GM12892 (cell line): ENCODE data around the gene CCDC33.

Experiments used
- DNase-seq: peaks from one replicate; pipeline ENCODE4 v3.0.0; 2011; ENCODE audit not compliant: insufficient read length
- FAIRE-seq: peaks from 2 replicates; lab custom pipeline; 2011; peaks lifted over from hg19 to GRCh38; lab: Jason Lieb, UNC
- POLR2A ChIP-seq: IDR thresholded peaks from 2 replicates; pipeline ENCODE4 v1.6.1; 2011; ENCODE audit warnings: low read depth, low read length, control low read depth
- POLR2AphosphoS5 ChIP-seq: IDR thresholded peaks from 2 replicates; pipeline ENCODE4 v1.6.1; 2011; ENCODE audit warnings: low read depth, low read length, control low read depth
- TAF1 ChIP-seq: IDR thresholded peaks from 2 replicates; pipeline ENCODE4 v1.6.1; 2011; ENCODE audit warnings: low read depth, mild to moderate bottlenecking, control low read depth, low read length, borderline replicate concordance

Gene CCDC33

DNA sequence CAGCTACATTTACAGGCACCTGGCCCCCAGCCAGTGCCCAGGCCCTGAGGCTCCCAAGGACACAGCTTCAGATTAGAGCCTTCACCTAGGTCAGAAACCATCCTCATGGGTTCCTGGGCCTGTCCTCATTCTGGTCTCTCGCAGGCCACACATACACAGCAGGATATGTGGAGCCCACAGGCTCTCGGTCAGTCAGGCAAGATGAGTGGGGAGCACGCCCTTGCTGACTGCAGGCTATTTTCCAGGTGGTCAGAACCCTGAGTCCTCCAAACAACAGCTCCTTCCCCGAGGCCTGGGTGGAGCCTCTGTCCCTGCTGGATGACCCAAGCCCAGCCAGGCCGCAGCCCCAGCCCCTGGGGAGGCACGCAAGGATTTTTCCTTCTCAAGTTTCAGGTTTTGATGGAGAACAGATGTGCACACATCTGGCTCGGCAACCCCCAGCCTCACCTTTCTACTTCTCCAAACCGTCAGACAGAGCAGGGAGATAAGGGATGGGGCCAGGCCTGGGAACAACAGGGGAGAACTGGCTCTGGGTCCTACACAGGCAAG lies 35.2 kb upstream of the CCDC33 start:
- no peak for TF ChIP-seq POLR2AphosphoS5
- no peak for TF ChIP-seq POLR2A
- no peak for TF ChIP-seq TAF1
- no peak for DNase-seq
- FAIRE-seq, result no peak

GRCh38 chr15:74201710-74202420 lies 34.3 kb upstream of the CCDC33 start:
- no peak for TF ChIP-seq TAF1
- TF ChIP-seq POLR2AphosphoS5, result no peak
- TF ChIP-seq POLR2A, result no peak
- DNase-seq (no peak), FAIRE-seq (no peak)

DNA sequence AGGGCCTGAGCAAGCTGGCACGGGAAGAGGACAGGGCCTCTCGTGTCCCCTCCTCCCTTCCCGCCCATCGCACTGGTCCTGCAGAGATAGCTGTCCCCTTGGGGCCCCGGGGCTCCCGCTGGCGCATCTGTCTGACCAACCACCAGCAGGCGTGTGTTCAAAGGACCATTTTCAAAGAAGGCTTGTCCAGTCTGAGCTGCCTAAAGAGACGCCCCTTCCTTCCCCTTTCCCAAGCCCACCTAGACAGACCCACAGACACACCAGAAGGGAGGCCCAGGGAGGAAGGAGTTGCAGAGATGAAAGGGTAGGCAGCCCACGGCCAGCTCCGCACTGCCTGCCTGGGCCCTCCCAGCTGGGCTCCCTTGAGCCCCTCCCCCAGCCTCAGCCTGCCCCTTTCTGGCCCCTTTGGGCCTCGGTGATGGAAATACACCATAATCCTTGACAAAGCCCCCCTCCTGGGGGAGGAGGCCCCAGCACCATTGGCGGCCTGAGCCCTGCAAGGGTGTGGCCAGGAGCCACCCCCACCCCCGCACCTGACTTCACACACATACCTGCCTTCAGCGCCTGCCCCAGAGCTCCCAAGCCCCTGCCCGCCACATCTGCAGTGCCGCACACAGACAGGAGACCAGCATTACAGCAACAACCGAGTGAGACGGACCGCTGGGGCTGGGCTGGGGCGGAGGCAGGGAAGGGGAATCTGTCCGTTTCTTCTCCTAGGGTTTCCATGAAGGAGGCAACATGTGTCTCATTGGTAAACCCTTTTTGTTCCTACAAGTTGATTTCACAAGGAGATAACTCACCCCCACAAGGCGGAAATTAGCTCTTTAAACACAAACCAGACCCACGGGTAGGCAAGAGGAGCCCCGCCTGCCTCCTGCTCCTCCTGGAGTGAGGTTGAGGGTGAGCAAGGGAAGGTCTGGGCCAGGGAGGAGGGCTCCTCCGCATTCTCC lies 33.4 kb upstream of the CCDC33 start, which contains the start of gene STRA6:
Gene STRA6 (minus strand): TSS at position 336 of the 950 bp plus-strand sequence. CDS start 520 bp downstream, outside the sequence.
- DNase-seq (no peak), FAIRE-seq (no peak)

GRCh38 chr15:74203914-74204431 lies 32.2 kb upstream of the CCDC33 start:
- TF ChIP-seq TAF1 (no peak), POLR2A (no peak), POLR2AphosphoS5 (no peak)
- FAIRE-seq (no peak), DNase-seq (no peak)

More for the DNA sequence above, 33.4 kb upstream of the CCDC33 start, which contains the start of gene STRA6:
- TF ChIP-seq TAF1 (no peak), POLR2A (no peak), POLR2AphosphoS5 (no peak)

DNA sequence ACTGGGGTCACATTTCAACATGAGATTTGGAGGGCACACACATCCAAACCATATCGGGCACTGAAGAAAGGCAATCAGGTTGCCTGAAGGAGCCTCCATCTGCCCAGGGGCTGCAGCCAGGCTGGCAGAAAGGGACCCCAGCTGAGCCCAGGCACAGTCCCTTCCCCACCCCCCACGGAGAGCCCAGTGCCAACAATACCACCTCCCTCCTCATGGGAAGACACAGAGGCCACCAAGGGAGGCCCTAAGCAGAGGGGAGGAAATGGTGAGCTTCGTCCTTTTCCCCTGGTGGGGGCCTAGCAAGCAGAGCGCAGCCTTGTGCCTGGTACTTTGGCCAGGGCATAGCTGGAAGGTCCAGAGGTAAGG lies 30.6 kb upstream of the CCDC33 start:
- DNase-seq, result no peak
- TF ChIP-seq POLR2AphosphoS5, result no peak
- TF ChIP-seq TAF1, result no peak
- TF ChIP-seq POLR2A, result no peak
- no peak for FAIRE-seq

GRCh38 chr15:74206801-74207281 lies 29.3 kb upstream of the CCDC33 start:
- no peak for DNase-seq
- no peak for FAIRE-seq
- no peak for TF ChIP-seq POLR2A
- TF ChIP-seq TAF1, result no peak
- TF ChIP-seq POLR2AphosphoS5, result no peak

- TF ChIP-seq POLR2A (no peak), POLR2AphosphoS5 (no peak), TAF1 (no peak)
- FAIRE-seq, result no peak
Measured at GRCh38 chr15:74207652-74208440, 28.3 kb upstream of the CCDC33 start.

DNA sequence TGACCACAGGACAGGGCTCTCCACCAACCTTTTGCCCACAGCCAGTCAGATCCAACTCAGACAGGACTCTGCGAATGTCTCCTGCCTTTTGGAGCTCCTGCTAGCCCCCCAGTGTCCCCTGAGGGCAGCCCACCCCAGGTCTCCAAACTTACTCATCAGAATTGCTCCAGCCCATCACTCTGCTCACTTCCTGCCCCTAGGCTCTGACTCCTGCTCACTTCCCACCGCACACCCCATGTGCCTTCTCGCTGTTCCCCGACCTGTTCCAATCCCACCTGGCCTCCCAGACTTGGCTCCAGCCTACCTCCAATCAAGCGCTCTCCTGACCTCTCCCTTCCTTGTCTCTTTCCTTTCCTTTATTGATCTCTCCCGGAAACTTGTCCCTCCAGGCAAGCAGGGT lies 27.6 kb upstream of the CCDC33 start:
- FAIRE-seq, result no peak
- no peak for DNase-seq

More at GRCh38 chr15:74207652-74208440, 28.3 kb upstream of the CCDC33 start:
- no peak for DNase-seq

DNA sequence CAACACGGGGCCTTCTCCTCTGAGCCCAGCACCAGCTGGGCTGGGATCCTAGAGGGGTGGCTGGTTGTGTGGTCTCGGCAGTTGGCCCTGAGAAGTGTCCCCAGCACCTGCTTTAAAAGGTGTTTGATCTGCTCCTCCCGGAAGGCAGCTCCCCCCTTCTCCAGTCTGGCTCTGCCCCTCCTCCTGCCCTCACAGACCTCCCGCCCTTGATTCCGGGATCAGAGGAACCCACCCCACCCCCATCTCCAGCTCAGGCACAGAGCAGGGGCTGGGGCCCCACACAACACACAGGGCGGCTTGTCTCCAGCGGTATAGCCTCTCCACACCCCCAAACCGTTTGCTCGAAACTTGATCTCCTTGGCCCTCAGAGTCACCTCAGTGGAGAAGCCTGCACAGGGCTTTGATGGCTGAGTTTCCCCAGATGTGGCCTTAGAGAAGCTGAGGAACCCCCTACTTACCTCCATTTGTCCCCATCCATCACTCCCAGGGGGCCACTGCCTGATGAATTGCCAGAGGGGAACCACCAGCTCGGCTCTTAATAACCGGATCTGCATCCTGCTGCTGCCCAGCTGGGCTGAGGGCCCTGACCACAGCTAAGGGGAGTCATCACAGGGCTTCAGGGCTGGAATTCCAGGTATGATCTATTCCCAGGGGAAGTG lies 27.1 kb upstream of the CCDC33 start:
- DNase-seq (no peak), FAIRE-seq (no peak)
- no peak for TF ChIP-seq TAF1
- no peak for TF ChIP-seq POLR2A
- TF ChIP-seq POLR2AphosphoS5, result no peak

More for the DNA sequence above, 27.6 kb upstream of the CCDC33 start:
- TF ChIP-seq POLR2A (no peak), TAF1 (no peak), POLR2AphosphoS5 (no peak)

DNA sequence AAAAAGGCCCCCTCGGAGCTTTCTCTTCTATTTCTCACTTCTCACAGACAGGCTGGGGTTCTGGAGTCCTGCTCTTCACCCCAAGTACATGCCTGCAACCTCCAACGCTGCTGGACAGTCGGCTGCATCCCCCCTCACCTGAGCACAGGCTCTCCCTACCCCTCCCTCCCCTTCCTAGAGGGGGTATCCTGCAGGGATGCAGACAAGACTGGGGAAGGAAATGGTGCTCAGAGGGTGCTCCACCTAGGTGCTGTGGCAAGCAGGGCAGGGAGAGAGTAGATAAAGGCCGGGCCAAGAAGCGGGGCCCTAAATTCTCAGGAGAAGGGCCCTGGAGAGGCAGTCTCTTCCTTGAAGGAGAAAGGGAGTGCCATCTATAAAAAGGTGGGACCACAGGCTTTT lies 26.6 kb upstream of the CCDC33 start:
- TF ChIP-seq TAF1, result no peak
- TF ChIP-seq POLR2A, result no peak
- TF ChIP-seq POLR2AphosphoS5, result no peak
- FAIRE-seq (no peak), DNase-seq (no peak)

- FAIRE-seq (peak; percentile 81), DNase-seq (no peak)
- no peak for TF ChIP-seq TAF1
- TF ChIP-seq POLR2AphosphoS5, result no peak
- no peak for TF ChIP-seq POLR2A
Measured at GRCh38 chr15:74209997-74210671, 26.0 kb upstream of the CCDC33 start.
